ENCODE results near the gene MARCHF3.

DNA sequence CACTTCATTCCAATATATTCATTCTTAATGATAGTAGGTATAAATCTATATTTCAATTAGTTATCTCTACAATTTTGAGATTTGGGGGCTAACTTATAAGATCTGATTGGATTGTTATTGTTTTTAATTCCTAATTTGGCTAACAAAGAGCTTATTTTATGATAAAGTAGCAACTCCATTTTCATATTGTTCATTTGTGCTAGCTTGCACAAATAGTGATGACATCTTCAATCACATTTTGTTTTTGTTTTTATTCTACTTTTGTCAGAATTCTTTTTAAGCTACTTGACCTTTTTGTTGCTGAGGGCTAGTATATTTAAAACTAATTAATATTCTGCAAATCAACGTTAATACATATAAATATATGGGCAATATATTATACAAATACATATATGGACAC lies 22.8 kb downstream of the MARCHF3 start:
- TF ChIP-seq POLR2A (IDR thresholded peaks at IDR 0.05) (no peak), POLR2AphosphoS5 (IDR thresholded peaks at IDR 0.05) (no peak)
- TF ChIP-seq, protein P1, sequence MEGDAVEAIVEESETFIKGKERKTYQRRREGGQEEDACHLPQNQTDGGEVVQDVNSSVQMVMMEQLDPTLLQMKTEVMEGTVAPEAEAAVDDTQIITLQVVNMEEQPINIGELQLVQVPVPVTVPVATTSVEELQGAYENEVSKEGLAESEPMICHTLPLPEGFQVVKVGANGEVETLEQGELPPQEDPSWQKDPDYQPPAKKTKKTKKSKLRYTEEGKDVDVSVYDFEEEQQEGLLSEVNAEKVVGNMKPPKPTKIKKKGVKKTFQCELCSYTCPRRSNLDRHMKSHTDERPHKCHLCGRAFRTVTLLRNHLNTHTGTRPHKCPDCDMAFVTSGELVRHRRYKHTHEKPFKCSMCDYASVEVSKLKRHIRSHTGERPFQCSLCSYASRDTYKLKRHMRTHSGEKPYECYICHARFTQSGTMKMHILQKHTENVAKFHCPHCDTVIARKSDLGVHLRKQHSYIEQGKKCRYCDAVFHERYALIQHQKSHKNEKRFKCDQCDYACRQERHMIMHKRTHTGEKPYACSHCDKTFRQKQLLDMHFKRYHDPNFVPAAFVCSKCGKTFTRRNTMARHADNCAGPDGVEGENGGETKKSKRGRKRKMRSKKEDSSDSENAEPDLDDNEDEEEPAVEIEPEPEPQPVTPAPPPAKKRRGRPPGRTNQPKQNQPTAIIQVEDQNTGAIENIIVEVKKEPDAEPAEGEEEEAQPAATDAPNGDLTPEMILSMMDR (IDR thresholded peaks at IDR 0.05), result no peak
